HEK293 (cell line): Measurements from ENCODE around the gene PIK3CD.
"Not testable (repeated sequence)": the region's sequence is repeated elsewhere in the genome, so short reads cannot be mapped to it uniquely, and the experiment has no call there.

Source experiments
- CTCF ChIP-seq: fragments of 450-650 bp; formaldehyde crosslinking; IDR thresholded peaks from 2 replicates; pipeline ENCODE4 v1.5.1; 2016; ENCODE audit warnings: missing biosample characterization, missing genetic modification characterization
- MEIS1 ChIP-seq: sonication (generic); formaldehyde crosslinking; IDR thresholded peaks from 2 replicates; pipeline ENCODE4 v1.8.1; 2022; ENCODE audit warnings: missing genetic modification reagents, mild to moderate bottlenecking, borderline replicate concordance
- REPIN1 ChIP-seq: fragments of 450-650 bp; formaldehyde crosslinking; IDR thresholded peaks from 2 replicates; pipeline ENCODE4 v1.5.1; 2017; ENCODE audit warnings: missing biosample characterization, missing genetic modification characterization, low read depth
- TCF7L2 ChIP-seq: IDR thresholded peaks from 2 replicates; pipeline ENCODE4 v1.6.1; 2011; ENCODE audit warnings: low read depth, mild to moderate bottlenecking, inconsistent platforms, low read length, moderate library complexity, borderline replicate concordance
- ZNF155 ChIP-seq: fragments of 450-650 bp; formaldehyde crosslinking; IDR thresholded peaks from 2 replicates; pipeline ENCODE4 v1.5.1; 2016; ENCODE audit warnings: missing biosample characterization, missing genetic modification characterization
- ZNF274 ChIP-seq, 2 experiments: fragments of 200-500 bp in 1 of 2; fragments of 450-650 bp in 1 of 2; sonication (Bioruptor generic) in 1 of 2; formaldehyde crosslinking in 1 of 2; IDR thresholded peaks; 2 replicates each; pipeline versions ENCODE4 v1.5.1 to v1.6.1; 2014 to 2016; ENCODE audit warnings: borderline replicate concordance in 1 of 2, inconsistent platforms in 1 of 2, low read length in 1 of 2, missing biosample characterization in 1 of 2, missing genetic modification characterization in 1 of 2
- ZNF510 ChIP-seq: fragments of 450-650 bp; formaldehyde crosslinking; IDR thresholded peaks from 2 replicates; pipeline ENCODE4 v1.5.1; 2018; ENCODE audit warnings: mild to moderate bottlenecking, missing genetic modification characterization, missing biosample characterization; ENCODE audit not compliant: insufficient replicate concordance

- not testable (repeated sequence) for TF ChIP-seq ZNF510 (tag by site-specific recombination); REPIN1 (tag by site-specific recombination); CTCF; ZNF274 (IDR thresholded peaks at IDR 0.05; ENCODE audit: low read length); ZNF274 (tag by site-specific recombination; IDR thresholded peaks at IDR 0.05; ENCODE audit: borderline replicate concordance); TCF7L2; MEIS1; ZNF155 (tag by site-specific recombination)
These were observed 96.9 kb downstream of the PIK3CD start for GRCh38 chr1:9748391-9748790.
